CD4-positive, alpha-beta memory T cell (primary cell): Measurements from ENCODE around the gene RFNG. TPM values are rescaled to one million over a fixed set of nuclear protein-coding genes. Genes with fewer than 3 reads are reported as not detected.

Experiments used
- CTCF ChIA-PET: fragments of 350-600 bp; sonication (Branson Sonifier 250); formaldehyde crosslinking; loops from one replicate; lab custom pipeline; 2021; ENCODE audit warnings: inconsistent platforms; ENCODE audit not compliant: partially characterized antibody; lab: Charles Lee
- POLR2A ChIA-PET: fragments of 350-600 bp; sonication (Branson Sonifier 250); formaldehyde crosslinking; loops from one replicate; lab custom pipeline; 2021; ENCODE audit not compliant: partially characterized antibody; lab: Charles Lee
- DNase-seq, 5 donors: peaks; one replicate each; pipeline versions ENCODE4 v3.0.0 to v3.0.0-alpha.2; 2020 to 2022; ENCODE audit warnings: mixed read lengths in 1 of 5
- H3K27ac ChIP-seq: one replicate; pipeline ENCODE4 v1.7.0; 2013; ENCODE audit warnings: low read depth, low read length
- H3K27me3 ChIP-seq: 2 replicates; pipeline ENCODE4 v1.7.0; 2013; ENCODE audit warnings: mild to moderate bottlenecking, low read length, moderate library complexity; ENCODE audit not compliant: insufficient read depth
- H3K36me3 ChIP-seq: 2 replicates; pipeline ENCODE4 v1.7.0; 2013; ENCODE audit warnings: mild to moderate bottlenecking, low read length, moderate library complexity; ENCODE audit not compliant: insufficient read depth
- H3K4me1 ChIP-seq: 2 replicates; pipeline ENCODE4 v1.7.0; 2013; ENCODE audit warnings: mild to moderate bottlenecking, low read length, moderate library complexity; ENCODE audit not compliant: insufficient read depth
- H3K4me3 ChIP-seq, 2 donors: one replicate each; pipeline ENCODE4 v1.7.0; 2013; ENCODE audit warnings: low read length in 2 of 2, mild to moderate bottlenecking in 1 of 2
- H3K9me3 ChIP-seq, 2 donors: one replicate each; pipeline ENCODE4 v1.7.0; 2013; ENCODE audit warnings: low read length in 2 of 2, control low read depth in 1 of 2; ENCODE audit not compliant: control insufficient read depth in 1 of 2
- H3K27ac Mint-ChIP-seq, 7 donors: one replicate each; pipeline ENCODE4 v1.8.0; 2020 to 2021; ENCODE audit warnings: mixed read lengths in 7 of 7, mild to moderate bottlenecking in 6 of 7, inconsistent platforms in 3 of 7, moderate library complexity in 3 of 7
- H3K27me3 Mint-ChIP-seq, 2 donors: one replicate each; pipeline ENCODE4 v1.8.0; 2020 to 2021; ENCODE audit warnings: mixed read lengths in 2 of 2
- H3K36me3 Mint-ChIP-seq, 2 donors: one replicate each; pipeline ENCODE4 v1.8.0; 2020 to 2021; ENCODE audit warnings: mixed read lengths in 2 of 2, inconsistent platforms in 1 of 2, mild to moderate bottlenecking in 1 of 2
- H3K4me1 Mint-ChIP-seq, 4 donors: one replicate each; pipeline ENCODE4 v1.8.0; 2020 to 2021; ENCODE audit warnings: mixed read lengths in 4 of 4, mild to moderate bottlenecking in 1 of 4
- H3K4me3 Mint-ChIP-seq, 8 donors: one replicate each; pipeline ENCODE4 v1.8.0; 2020 to 2021; ENCODE audit warnings: mixed read lengths in 8 of 8, mild to moderate bottlenecking in 7 of 8, moderate library complexity in 6 of 8, inconsistent platforms in 3 of 8
- H3K9me3 Mint-ChIP-seq, 8 donors: one replicate each; pipeline ENCODE4 v1.8.0; 2020 to 2021; ENCODE audit warnings: mixed read lengths in 8 of 8, mild to moderate bottlenecking in 5 of 8, inconsistent platforms in 3 of 8, moderate library complexity in 1 of 8
- intact Hi-C: fragments of 100-400 bp; cut with micrococcal nuclease; formaldehyde crosslinking; loops from one replicate; pipeline ENCODE4 v1.15.1; 2023
- polyA plus RNA-seq, 2 donors: library from polyadenylated mRNA; unstranded; fragments of 300-500 nt; fragmentation: Illumina TruSeq; gene quantifications; one replicate each; pipeline ENCODE4 v1.2.3, GENCODE V29; 2021
- total RNA-seq, 2 experiments: library from RNA; stranded (reverse); gene quantifications; one replicate each; pipeline ENCODE4 v1.2.3, GENCODE V29; 2021

The RFNG gene
- total and polyA plus RNA-seq, 4 experiments from 2014 or later: 6.2 to 44.0 (median 22.9) TPM

GRCh38 chr17:82030470-82031302 lies 20.9 kb downstream of the RFNG start:
- Mint-ChIP-seq H3K27ac (peak overlapping the region in 6 of 7 donors; percentile 48 to 91 (median 76)), H3K4me3 (peak overlapping the region; percentile 79 to 89 (median 86)), H3K9me3 (no peaks in the 10 kb centered on the region), H3K36me3 (peaks cover 0 to 5% of the 10 kb centered on the region in 2 donors), H3K27me3 (no peaks in the 10 kb centered on the region), H3K4me1 (peaks cover 5 to 14% (median 10%) of the 10 kb centered on the region in 4 donors)
- Histone ChIP-seq H3K4me3 (peak overlapping the region in 1 of 2 donors; percentile 46), H3K4me1 (peaks cover 13% of the 10 kb centered on the region), H3K9me3 (no peaks in the 10 kb centered on the region), H3K27ac (no peak overlapping the region), H3K27me3 (no peaks in the 10 kb centered on the region), H3K36me3 (no peaks in the 10 kb centered on the region)
- peak; percentile 78 to 88 (median 85) for DNase-seq
- intact Hi-C loops: loop anchor here (1.0 to 10.0 kb wide), 4 partner anchors 124 to 520 kb away; partner anchors contain the start of genes HEXD and OGFOD3
- CTCF ChIA-PET: interaction anchor here (0.6 to 4.1 kb wide), 28 partner anchors 9 to 291 kb away, joined by 3 to 70 read pairs (median 5); partner anchors contain the start of gene CENPX
- POLR2A ChIA-PET: interaction anchor here (0.7 to 3.2 kb wide), 20 partner anchors 9 to 488 kb away, joined by 3 to 28 read pairs (median 6); partner anchors contain the start of genes CENPX, DUS1L, FASN and GPS1

- no peak for DNase-seq
Observed at GRCh38 chr17:82029990-82030469, 21.6 kb downstream of the RFNG start.

GRCh38 chr17:82029391-82029790 lies 22.2 kb downstream of the RFNG start:
- intact Hi-C loops: no loop called here
- no peak overlapping the region for H3K27ac ChIP-seq
- peaks cover 3 to 8% (median 5%) of the 10 kb centered on the region in 4 donors for H3K4me1 Mint-ChIP-seq
- H3K9me3 ChIP-seq: no peaks in the 10 kb centered on the region
- no peaks in the 10 kb centered on the region for H3K27me3 Mint-ChIP-seq
- H3K4me3 Mint-ChIP-seq: peak overlapping the region in 4 of 8 donors; percentile 39 to 60 (median 54)
- H3K9me3 Mint-ChIP-seq: no peaks in the 10 kb centered on the region
- H3K4me1 ChIP-seq: peaks cover 12% of the 10 kb centered on the region
- H3K36me3 ChIP-seq: no peaks in the 10 kb centered on the region
- peak overlapping the region in 2 of 7 donors; percentile 64 to 81 for H3K27ac Mint-ChIP-seq
- ChIA-PET POLR2A (interaction anchor here (0.9 to 3.2 kb wide), 12 partner anchors 8 to 200 kb away, joined by 3 to 28 read pairs (median 6); partner anchors contain the start of genes CENPX, DUS1L, FASN and SLC16A3), CTCF (interaction anchor here (1.0 to 4.1 kb wide), 16 partner anchors 8 to 292 kb away, joined by 4 to 70 read pairs (median 7); partner anchors contain the start of gene CENPX)
- no peaks in the 10 kb centered on the region for H3K36me3 Mint-ChIP-seq
- H3K27me3 ChIP-seq: no peaks in the 10 kb centered on the region
- H3K4me3 ChIP-seq: no peak overlapping the region
- DNase-seq: no peak

More at GRCh38 chr17:82029990-82030469, 21.6 kb downstream of the RFNG start:
- Mint-ChIP-seq H3K4me3 (peak overlapping the region in 1 of 8 donors; percentile 85), H3K9me3 (no peaks in the 10 kb centered on the region), H3K36me3 (peaks cover 0 to under 1% of the 10 kb centered on the region in 2 donors), H3K27ac (no peak overlapping the region), H3K27me3 (no peaks in the 10 kb centered on the region), H3K4me1 (peaks cover 3 to 10% (median 6%) of the 10 kb centered on the region in 4 donors)
- intact Hi-C loops: loop anchor here (1.0 to 10.0 kb wide), 4 partner anchors 124 to 521 kb away; partner anchors contain the start of genes HEXD and OGFOD3
- H3K27me3 ChIP-seq: no peaks in the 10 kb centered on the region
- H3K36me3 ChIP-seq: no peaks in the 10 kb centered on the region
- POLR2A ChIA-PET: interaction anchor here (0.7 to 3.2 kb wide), 20 partner anchors 8 to 489 kb away, joined by 3 to 28 read pairs (median 5); partner anchors contain the start of genes CENPX, DUS1L, FASN and GPS1
- H3K9me3 ChIP-seq: no peaks in the 10 kb centered on the region
- CTCF ChIA-PET: interaction anchor here (0.8 to 4.1 kb wide), 26 partner anchors 9 to 292 kb away, joined by 3 to 70 read pairs (median 5); partner anchors contain the start of gene CENPX
- peaks cover 12% of the 10 kb centered on the region for H3K4me1 ChIP-seq
- no peak overlapping the region for H3K4me3 ChIP-seq
- no peak overlapping the region for H3K27ac ChIP-seq

GRCh38 chr17:82028966-82029365 lies 22.6 kb downstream of the RFNG start:
- H3K27ac Mint-ChIP-seq: no peak overlapping the region
- Histone ChIP-seq H3K9me3 (no peaks in the 10 kb centered on the region), H3K36me3 (no peaks in the 10 kb centered on the region), H3K27ac (no peak overlapping the region), H3K4me1 (peaks cover 16% of the 10 kb centered on the region), H3K27me3 (no peaks in the 10 kb centered on the region), H3K4me3 (no peak overlapping the region)
- intact Hi-C loops: no loop called here
- peaks cover 4 to 11% (median 5%) of the 10 kb centered on the region in 4 donors for H3K4me1 Mint-ChIP-seq
- H3K9me3 Mint-ChIP-seq: no peaks in the 10 kb centered on the region
- ChIA-PET CTCF (interaction anchor here (1.2 to 4.1 kb wide), 7 partner anchors 9 to 293 kb away, joined by 5 to 70 read pairs (median 9); partner anchors contain the start of gene DCXR), POLR2A (interaction anchor here (0.9 to 3.2 kb wide), 7 partner anchors 22 to 123 kb away, joined by 3 to 28 read pairs (median 3); partner anchors contain the start of genes DUS1L and FASN)
- no peaks in the 10 kb centered on the region for H3K36me3 Mint-ChIP-seq
- no peak overlapping the region for H3K4me3 Mint-ChIP-seq
- DNase-seq: no peak
- H3K27me3 Mint-ChIP-seq: no peaks in the 10 kb centered on the region

GRCh38 chr17:82028246-82028645 lies 23.4 kb downstream of the RFNG start:
- H3K4me3 ChIP-seq: no peak overlapping the region

GRCh38 chr17:82025401-82026107 lies 26.1 kb downstream of the RFNG start:
- no peak overlapping the region for H3K27ac Mint-ChIP-seq
- no peak overlapping the region for H3K4me3 ChIP-seq
- H3K27ac ChIP-seq: no peak overlapping the region
- no peaks in the 10 kb centered on the region for H3K36me3 ChIP-seq
- no peaks in the 10 kb centered on the region for H3K27me3 ChIP-seq
- H3K4me3 Mint-ChIP-seq: peak overlapping the region in 2 of 8 donors; percentile 6 to 15
- H3K36me3 Mint-ChIP-seq: peaks cover 0 to 3% of the 10 kb centered on the region in 2 donors
- H3K4me1 ChIP-seq: peaks cover 34% of the 10 kb centered on the region
- ChIA-PET POLR2A (interaction anchor here (0.6 to 1.3 kb wide), 2 partner anchors 13 to 73 kb away, joined by 3 to 5 read pairs; no protein-coding TSS in a partner anchor), CTCF (interaction anchor here (1.0 to 2.6 kb wide), 3 partner anchors 12 to 296 kb away, joined by 3 to 9 read pairs (median 3); partner anchors contain the start of gene DCXR)
- no peaks in the 10 kb centered on the region for H3K27me3 Mint-ChIP-seq
- intact Hi-C loops: no loop called here
- H3K4me1 Mint-ChIP-seq: peaks cover 8 to 32% (median 18%) of the 10 kb centered on the region in 4 donors
- H3K9me3 ChIP-seq: no peaks in the 10 kb centered on the region
- DNase-seq: no peak
- H3K9me3 Mint-ChIP-seq: no peaks in the 10 kb centered on the region

More at GRCh38 chr17:82028246-82028645, 23.4 kb downstream of the RFNG start:
- POLR2A ChIA-PET: interaction anchor here (0.7 to 1.6 kb wide), 3 partner anchors 23 to 126 kb away, joined by 3 to 5 read pairs (median 3); partner anchors contain the start of gene DUS1L
- DNase-seq: no peak
- H3K4me1 Mint-ChIP-seq: peaks cover 4 to 15% (median 6%) of the 10 kb centered on the region in 4 donors
- Histone ChIP-seq H3K9me3 (no peaks in the 10 kb centered on the region), H3K36me3 (no peaks in the 10 kb centered on the region), H3K27ac (no peak overlapping the region), H3K4me1 (peaks cover 21% of the 10 kb centered on the region), H3K27me3 (no peaks in the 10 kb centered on the region)
- H3K27me3 Mint-ChIP-seq: no peaks in the 10 kb centered on the region
- no peak overlapping the region for H3K27ac Mint-ChIP-seq
- no peaks in the 10 kb centered on the region for H3K36me3 Mint-ChIP-seq
- no peaks in the 10 kb centered on the region for H3K9me3 Mint-ChIP-seq
- CTCF ChIA-PET: interaction anchor here (1.2 to 2.1 kb wide), 2 partner anchors 9 to 208 kb away, joined by 5 to 7 read pairs; partner anchors contain the start of gene DCXR
- intact Hi-C loops: no loop called here
- H3K4me3 Mint-ChIP-seq: no peak overlapping the region
